ENCODE data around the gene ENTPD8. TPM values are rescaled to one million over a fixed set of nuclear protein-coding genes. Genes with fewer than 3 reads are reported as not detected.

Gene ENTPD8
- total and polyA plus RNA-seq, 2 donors (not counting 1 experiment from before 2014, with no cell fraction given), result under 0.01 TPM; not detected in 1

- Histone ChIP-seq H3K9ac (ENCODE audit: insufficient read depth, low read length) (no peak overlapping the region), H3K4me3 (replicated peaks in 1 of 4; ENCODE audit: control extremely low read depth in 1 of 4, insufficient read depth in 1 of 4, low read depth in 3 of 4, low read length in 4 of 4) (no peak overlapping the region), H3K36me3 (ENCODE audit: control insufficient read depth, insufficient read depth, low read length) (no peaks in the 10 kb centered on the region), H2AFZ (ENCODE audit: low read length) (no peak overlapping the region), H3K27ac (ENCODE audit: insufficient read depth, low read length) (no peak overlapping the region), H4K20me1 (ENCODE audit: control insufficient read depth, extremely low read depth, insufficient read depth, low read length) (no peaks in the 10 kb centered on the region), H3K79me2 (ENCODE audit: control insufficient read depth, insufficient read depth, low read length) (no peaks in the 10 kb centered on the region), H3K4me2 (ENCODE audit: extremely low read depth, insufficient read depth, low read length) (no peak overlapping the region), H3K9me3 (ENCODE audit: control insufficient read depth, insufficient read depth, low read depth, low read length) (no peaks in the 10 kb centered on the region), H3K4me1 (ENCODE audit: control insufficient read depth, extremely low read depth, insufficient read depth, low read length) (no peaks in the 10 kb centered on the region), H3K27me3 (ENCODE audit: control insufficient read depth, insufficient read depth, low read length) (no peaks in the 10 kb centered on the region)
- no peak for DNase-seq (ENCODE audit: low read depth in 2 of 2)
- no peak for TF ChIP-seq EZH2 (IDR thresholded peaks at IDR 0.05; ENCODE audit: low read length, missing control alignments)
- no peak for TF ChIP-seq CTCF (conservative IDR thresholded peaks at IDR 0.05 in 1 of 2, IDR thresholded peaks at IDR 0.05 in 1 of 2; ENCODE audit: low read depth in 1 of 2, low read length in 2 of 2)
These were observed 22.8 kb upstream of the ENTPD8 start for GRCh38 chr9:137463931-137464290.

- H3K4me2 ChIP-seq (ENCODE audit: extremely low read depth, insufficient read depth, low read length), result no peak overlapping the region
- H4K20me1 ChIP-seq (ENCODE audit: control insufficient read depth, extremely low read depth, insufficient read depth, low read length), result no peaks in the 10 kb centered on the region
- no peak overlapping the region for H2AFZ ChIP-seq (ENCODE audit: low read length)
- H3K9me3 ChIP-seq (ENCODE audit: control insufficient read depth, insufficient read depth, low read depth, low read length), result no peaks in the 10 kb centered on the region
- TF ChIP-seq CTCF (conservative IDR thresholded peaks at IDR 0.05 in 1 of 2, IDR thresholded peaks at IDR 0.05 in 1 of 2; ENCODE audit: low read depth in 1 of 2, low read length in 2 of 2) (no peak), EZH2 (IDR thresholded peaks at IDR 0.05; ENCODE audit: low read length, missing control alignments) (no peak)
- no peaks in the 10 kb centered on the region for H3K4me1 ChIP-seq (ENCODE audit: control insufficient read depth, extremely low read depth, insufficient read depth, low read length)
- no peak overlapping the region for H3K27ac ChIP-seq (ENCODE audit: insufficient read depth, low read length)
- peaks cover 3% of the 10 kb centered on the region for H3K79me2 ChIP-seq (ENCODE audit: control insufficient read depth, insufficient read depth, low read length)
- H3K36me3 ChIP-seq (ENCODE audit: control insufficient read depth, insufficient read depth, low read length), result no peaks in the 10 kb centered on the region
- DNase-seq (ENCODE audit: low read depth in 2 of 2), result no peak
- no peaks in the 10 kb centered on the region for H3K27me3 ChIP-seq (ENCODE audit: control insufficient read depth, insufficient read depth, low read length)
- H3K4me3 ChIP-seq (replicated peaks in 1 of 4; ENCODE audit: control extremely low read depth in 1 of 4, insufficient read depth in 1 of 4, low read depth in 3 of 4, low read length in 4 of 4), result no peak overlapping the region
- no peak overlapping the region for H3K9ac ChIP-seq (ENCODE audit: insufficient read depth, low read length)
These were observed 22.1 kb upstream of the ENTPD8 start for GRCh38 chr9:137462986-137463930.

GRCh38 chr9:137462396-137462985 lies 21.3 kb upstream of the ENTPD8 start:
- no peak overlapping the region for H3K4me2 ChIP-seq (ENCODE audit: extremely low read depth, insufficient read depth, low read length)
- H3K27me3 ChIP-seq (ENCODE audit: control insufficient read depth, insufficient read depth, low read length), result no peaks in the 10 kb centered on the region
- no peak overlapping the region for H2AFZ ChIP-seq (ENCODE audit: low read length)
- peaks cover 3% of the 10 kb centered on the region for H3K4me1 ChIP-seq (ENCODE audit: control insufficient read depth, extremely low read depth, insufficient read depth, low read length)
- no peak for DNase-seq (ENCODE audit: low read depth in 2 of 2)
- H3K9ac ChIP-seq (ENCODE audit: insufficient read depth, low read length), result no peak overlapping the region
- no peaks in the 10 kb centered on the region for H3K9me3 ChIP-seq (ENCODE audit: control insufficient read depth, insufficient read depth, low read depth, low read length)
- H4K20me1 ChIP-seq (ENCODE audit: control insufficient read depth, extremely low read depth, insufficient read depth, low read length), result no peaks in the 10 kb centered on the region
- H3K79me2 ChIP-seq (ENCODE audit: control insufficient read depth, insufficient read depth, low read length), result peaks cover 3% of the 10 kb centered on the region
- no peak overlapping the region for H3K4me3 ChIP-seq (replicated peaks in 1 of 4; ENCODE audit: control extremely low read depth in 1 of 4, insufficient read depth in 1 of 4, low read depth in 3 of 4, low read length in 4 of 4)
- TF ChIP-seq EZH2 (IDR thresholded peaks at IDR 0.05; ENCODE audit: low read length, missing control alignments), result no peak
- no peak for TF ChIP-seq CTCF (conservative IDR thresholded peaks at IDR 0.05 in 1 of 2, IDR thresholded peaks at IDR 0.05 in 1 of 2; ENCODE audit: low read depth in 1 of 2, low read length in 2 of 2)
- H3K36me3 ChIP-seq (ENCODE audit: control insufficient read depth, insufficient read depth, low read length), result no peaks in the 10 kb centered on the region
- H3K27ac ChIP-seq (ENCODE audit: insufficient read depth, low read length), result no peak overlapping the region

All from fibroblast of lung (primary cell).